DMS 273 treated with DMSO at 0.1 percent for 48 hours (cell line): Measurements from ENCODE around the gene CLUH.
"Not testable (repeated sequence)": the region's sequence is repeated elsewhere in the genome, so short reads cannot be mapped to it uniquely, and the experiment has no call there.

Experiments
- DNase-seq: peaks from one replicate; lab custom pipeline; 2025; lab: John Stamatoyannopoulos, UW

The CLUH gene

DNA sequence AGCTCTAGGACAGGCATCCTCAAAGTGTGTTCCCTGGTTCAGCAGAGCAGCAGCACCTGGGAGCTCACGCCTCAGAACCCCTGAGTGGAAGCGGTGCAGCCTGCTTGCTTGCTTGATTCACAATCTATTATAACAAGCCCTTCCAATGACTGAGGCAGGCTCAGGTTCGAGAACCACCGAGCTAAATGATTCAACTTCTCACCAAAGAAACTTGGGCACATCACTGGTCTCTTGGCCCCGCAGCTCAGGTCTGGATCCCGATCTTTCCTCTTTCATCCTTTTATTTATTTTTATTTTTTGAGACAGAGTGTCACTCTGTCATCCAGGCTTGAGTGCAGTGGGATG lies 24.5 kb downstream of the CLUH start:
- no peak for DNase-seq

DNA sequence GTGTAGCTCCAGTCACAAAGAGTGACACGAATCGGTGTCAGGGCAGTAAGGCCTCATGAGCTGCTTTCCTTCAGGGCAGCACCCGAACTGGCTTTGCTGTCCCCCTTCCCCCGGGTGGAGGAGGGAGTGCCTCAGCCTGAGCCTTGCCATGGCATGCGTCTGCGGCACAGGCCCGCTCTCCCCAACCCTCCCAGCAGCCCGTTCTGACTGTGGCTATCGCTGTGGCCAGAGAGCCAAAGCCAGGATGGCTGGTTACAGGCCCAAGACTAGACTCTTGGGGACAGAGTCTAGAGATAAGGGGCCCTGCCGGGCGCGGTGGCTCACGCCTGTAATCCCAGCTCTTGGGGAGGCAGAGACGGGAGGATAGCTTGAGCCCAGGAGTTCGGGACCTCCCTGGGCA lies 25.9 kb downstream of the CLUH start:
- DNase-seq: no peak

DNA sequence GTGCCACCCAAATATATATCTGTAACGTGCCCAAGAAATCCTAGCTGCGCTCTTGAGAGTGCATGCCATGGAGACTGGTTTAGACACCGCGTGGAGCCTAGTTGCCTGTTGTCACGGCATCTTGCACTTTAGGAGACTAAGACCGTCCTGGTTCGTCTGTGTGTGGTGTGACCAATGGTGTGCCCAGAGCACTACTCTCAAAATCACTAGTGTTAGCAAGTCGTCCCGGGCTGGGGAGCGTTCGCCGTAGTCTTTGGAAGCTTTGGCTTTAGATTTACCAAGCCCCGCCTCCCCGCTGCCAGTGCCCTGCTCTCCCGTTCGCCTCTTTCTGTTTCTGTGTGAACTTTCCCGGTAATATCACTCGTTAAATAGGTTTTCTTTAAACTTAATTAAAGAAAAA lies 27.0 kb downstream of the CLUH start:
- DNase-seq: no peak

DNA sequence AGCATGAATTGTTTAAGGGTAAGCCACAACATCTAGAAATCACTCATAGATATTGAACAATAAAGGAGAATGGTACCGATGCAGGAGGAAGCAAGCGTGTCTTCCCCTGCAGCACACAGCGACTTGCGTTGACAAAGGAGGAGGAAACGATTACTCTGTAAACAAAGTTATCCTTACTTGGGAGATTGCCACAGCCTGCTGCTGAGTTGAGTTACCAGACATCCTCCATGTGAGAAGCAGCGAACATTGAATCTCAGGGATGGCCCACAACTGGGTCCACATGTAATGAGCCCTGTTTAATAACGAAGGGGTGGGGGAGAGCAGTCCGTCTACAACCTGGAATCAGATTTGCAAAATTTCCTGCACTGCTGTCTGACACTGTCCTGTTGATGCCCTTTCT lies 27.7 kb downstream of the CLUH start:
- no peak for DNase-seq

DNA sequence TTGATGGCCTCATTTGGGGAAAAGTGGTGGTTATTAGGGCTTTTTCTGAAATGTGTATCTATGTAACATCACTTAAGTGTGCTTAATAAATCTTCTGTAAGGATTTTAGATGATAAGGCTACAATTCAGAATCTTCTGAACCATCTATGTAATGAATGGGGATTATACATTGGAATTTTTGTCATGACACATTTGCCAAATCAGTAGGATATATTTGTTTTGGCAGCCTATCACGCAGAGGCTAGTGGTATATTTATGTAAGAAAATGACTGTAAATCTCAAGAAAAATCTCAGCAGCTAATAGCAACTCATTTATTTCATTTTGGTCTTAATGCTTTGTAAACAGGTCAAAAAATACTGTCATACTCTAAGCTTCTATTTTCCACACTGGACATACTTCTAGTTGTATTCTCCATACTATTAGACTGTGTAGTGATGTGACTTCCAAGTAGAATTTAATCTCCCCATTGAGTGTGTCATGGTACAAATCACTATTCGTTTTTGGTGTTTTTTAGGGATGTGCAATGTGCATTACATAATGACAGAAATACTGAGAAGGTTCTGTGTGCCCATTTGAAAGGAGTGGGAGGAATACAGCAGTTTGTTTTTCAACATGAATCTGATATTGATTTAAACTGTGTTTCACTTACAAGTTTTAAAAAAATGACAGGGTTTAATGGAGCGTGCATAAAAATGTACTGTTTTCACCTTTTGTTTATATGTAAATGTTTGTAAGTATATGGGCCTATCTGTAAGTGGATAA lies 29.2 kb downstream of the CLUH start:
- no peak for DNase-seq

DNA sequence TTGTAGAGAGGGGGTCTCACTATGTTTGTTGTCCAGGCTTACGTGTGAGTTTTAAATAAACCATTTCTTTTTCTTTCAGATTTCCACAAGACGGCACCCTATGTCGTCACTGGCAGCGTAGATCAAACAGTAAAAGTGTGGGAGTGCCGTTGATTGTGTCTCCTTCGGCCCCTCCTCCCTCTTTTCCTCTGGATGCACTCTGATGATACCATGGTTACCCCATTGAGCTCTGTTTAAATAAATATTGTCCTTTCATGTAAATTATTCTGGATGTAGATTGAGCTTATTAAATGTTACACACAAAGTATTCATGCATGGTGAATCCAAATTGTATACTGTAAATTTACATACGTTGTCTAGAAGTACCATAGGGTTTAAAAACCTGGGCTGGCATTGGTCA lies 29.9 kb downstream of the CLUH start:
- DNase-seq: no peak

DNA sequence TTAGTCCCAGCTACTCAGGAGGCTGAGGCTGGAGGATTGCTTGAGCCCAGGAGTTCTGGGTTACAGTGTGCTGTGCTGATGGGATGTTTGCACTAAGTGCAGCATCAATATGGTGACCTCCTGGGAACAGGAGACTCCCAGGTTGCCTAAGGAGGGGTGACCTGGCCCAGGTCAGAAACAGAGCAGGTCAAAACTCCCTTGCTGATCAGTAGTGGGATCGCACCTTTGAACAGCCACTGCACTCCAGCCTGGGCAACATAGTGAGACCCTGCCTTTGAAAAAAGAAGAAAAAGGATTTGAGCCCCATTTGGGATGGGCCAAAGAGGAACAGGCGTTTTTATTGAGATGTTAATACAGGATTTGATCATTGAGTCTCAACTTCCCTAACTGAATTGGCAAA lies 30.6 kb downstream of the CLUH start:
- DNase-seq: no peak

DNA sequence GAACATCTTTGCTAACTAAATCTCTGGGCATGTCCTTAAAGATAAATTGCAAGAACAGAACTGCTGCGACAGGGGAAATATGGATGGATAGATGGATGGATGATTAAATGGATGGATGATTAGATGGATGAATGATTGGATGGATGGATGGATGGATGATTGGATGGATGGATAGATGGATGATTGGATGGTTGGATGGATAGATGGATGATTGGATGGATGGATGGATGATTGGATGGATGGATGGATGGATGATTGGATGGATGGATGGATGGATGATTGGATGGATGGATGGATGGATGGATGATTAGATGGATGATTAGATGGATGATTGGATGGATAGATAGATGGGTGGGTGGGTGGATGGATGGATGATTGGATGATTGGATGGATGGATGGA lies 32.3 kb downstream of the CLUH start:
- not testable (repeated sequence) for DNase-seq

DNA sequence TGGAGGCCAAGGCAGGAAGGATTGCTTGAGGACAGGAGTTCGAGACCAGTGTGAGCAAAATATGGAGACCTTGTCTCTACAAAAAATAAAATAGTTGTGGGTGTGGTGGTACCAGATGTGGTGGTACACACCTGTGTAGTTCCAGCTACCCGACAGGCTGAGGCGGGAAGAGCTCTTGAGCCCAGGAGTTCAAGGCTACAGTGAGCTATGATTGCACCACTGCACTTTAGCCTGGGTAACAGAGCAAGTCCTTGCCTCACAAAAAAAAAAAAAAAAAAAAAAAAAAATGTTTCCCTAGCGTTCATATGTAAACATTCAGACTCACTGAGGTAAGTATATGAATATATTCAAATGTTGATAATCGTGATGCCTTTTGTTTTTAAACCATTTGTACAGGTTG lies 39.5 kb downstream of the CLUH start:
- DNase-seq: no peak

DNA sequence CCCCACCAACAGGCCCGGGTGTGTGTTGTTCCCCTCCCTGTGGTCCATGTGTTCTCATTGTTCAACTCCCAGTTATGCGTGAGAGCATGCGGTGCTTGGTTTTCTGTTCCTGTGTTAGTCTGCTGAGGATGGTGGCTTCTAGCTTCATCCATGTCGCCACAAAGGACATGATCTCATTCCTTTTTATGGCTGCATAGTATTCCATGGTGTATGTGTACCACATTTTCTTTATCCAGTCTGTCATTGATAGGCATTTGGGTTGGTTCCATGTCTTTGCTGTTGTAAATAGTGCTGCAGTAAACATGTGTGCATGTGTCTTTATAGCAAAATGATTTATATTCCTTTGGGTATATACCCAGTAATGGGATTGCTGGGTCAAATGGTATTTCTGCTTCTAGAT lies 51.2 kb downstream of the CLUH start:
- not testable (repeated sequence) for DNase-seq

DNA sequence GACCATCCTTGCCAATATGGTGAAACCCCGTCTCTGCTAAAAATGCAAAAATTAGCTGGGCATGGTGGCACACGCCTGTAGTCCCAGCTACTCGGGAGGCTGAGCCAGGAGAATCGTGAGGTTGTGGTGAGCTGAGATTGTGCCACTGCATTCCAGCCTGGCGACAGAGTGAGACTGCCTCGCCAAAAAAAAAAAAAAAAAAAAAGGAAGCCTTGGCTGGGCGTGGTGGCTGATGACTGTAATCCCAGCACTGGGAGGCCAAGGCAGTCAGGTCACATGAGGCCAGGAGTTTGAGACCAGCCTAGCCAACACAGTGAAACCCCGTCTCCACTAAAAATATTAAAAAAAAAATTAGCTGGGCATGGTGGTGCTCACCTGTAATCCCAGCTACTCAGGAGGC lies 52.2 kb downstream of the CLUH start:
- DNase-seq: not testable (repeated sequence)

DNA sequence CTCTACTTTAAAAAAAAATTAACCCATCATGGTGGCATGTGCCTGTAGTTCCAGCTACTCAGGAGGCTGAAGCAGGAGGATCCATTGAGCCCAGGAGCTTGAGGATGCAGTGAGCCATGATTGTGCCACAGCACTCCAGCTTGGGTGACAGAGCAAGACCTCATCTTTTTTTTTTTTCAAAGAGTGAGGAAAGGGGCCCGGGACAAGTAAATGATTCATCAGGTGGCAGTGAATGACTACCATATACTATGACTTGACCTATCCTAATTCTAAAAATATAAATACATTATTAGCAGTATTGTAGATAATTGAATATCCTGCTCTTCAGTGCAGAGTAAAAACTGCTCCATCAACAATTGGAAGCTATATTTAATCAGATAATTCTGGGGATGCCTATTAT lies 55.3 kb downstream of the CLUH start:
- DNase-seq: no peak

DNA sequence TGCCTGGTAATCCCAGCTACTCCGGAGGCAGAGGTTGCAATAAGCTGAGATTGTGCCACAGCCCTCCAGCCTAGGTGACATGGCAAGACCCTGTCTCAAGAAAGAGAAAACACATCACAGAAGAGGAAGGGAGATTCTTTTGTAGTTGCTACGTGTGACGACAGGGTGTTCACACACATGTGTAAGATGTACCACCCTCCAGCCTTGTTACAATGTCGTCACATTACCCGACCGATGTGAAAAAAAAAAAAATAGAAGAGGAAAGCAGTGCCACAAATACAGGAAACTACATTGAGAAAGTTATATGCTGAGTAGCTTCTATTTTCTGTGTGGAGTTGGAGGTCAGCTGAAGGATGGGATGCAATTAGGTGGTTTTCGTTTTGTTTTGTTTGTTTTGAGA lies 56.0 kb downstream of the CLUH start:
- no peak for DNase-seq

DNA sequence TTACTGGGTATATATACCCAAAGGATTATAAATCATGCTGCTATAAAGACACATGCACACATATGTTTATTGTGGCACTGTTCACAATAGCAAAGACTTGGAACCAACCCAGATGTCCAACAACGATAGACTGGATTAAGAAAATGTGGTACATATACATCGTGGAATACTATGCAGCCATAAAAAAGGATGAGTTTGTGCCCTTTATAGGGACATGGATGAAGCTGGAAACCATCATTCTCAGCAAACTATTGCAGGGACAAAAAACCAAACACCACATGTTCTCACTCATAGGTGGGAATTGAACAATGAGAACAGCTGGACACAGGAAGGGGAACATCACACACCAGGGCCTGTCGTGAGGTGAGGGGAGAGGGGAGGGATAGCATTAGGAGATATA lies 58.7 kb downstream of the CLUH start:
- not testable (repeated sequence) for DNase-seq

DNA sequence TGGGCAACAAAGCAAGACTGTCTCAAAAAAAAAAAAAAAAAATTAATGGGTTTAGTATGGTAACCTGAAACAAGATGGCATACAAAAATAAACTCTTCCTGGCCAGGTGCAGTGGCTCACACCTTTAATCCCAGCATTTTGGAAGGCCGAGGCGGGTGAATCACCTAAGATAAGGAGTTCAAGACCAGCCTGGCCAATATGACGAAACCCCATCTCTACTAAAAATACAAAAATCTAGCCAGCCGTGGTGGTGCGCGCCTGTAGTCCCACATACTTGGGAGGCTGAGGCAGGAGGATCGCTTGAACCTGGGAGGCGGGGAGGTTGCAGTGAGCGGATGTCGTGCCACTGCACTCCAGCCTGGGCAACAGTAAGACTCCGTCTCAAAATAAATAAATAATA lies 62.4 kb downstream of the CLUH start:
- no peak for DNase-seq

DNA sequence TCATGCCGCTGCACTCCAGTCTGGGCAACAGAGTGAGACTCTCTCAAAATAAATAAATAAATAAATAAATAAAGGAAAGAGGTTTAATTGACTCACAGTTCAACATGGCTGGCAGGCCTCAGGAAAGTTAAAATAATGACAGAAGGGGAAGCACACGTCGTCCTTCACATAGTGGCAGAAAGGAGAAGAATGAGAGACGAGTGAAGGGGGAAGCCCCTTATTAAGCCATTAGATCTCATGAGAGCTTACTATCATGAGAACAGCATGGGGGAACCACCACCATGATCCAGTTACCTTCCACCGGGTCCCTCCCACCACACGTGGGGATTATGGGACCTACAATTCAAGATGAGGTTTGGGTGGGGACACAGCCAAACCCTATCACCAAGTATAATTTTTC lies 63.6 kb downstream of the CLUH start:
- DNase-seq: no peak

DNA sequence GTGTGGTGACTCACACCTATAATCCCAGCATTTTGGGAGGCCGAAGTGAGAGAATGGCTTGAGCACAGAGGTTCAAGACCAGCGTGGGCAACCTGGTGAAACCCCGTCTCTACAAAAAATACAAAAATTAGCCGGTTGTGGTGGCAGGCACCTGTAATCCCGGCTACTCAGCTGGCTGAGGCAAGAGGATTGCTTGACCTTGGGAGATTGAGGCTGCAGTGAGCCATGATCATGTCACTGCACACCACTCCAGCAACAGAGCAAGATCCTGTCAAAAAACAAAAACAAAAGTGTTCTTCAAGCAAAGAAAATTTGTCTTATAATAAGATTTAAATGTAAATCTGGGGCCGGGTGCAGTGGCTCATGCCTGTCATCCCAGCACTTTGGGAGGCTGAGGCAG lies 66.6 kb downstream of the CLUH start:
- DNase-seq: no peak
